Measurements from ENCODE around the gene ROCK2. TPM values are rescaled to one million over a fixed set of nuclear protein-coding genes. Genes with fewer than 3 reads are reported as not detected.

ROCK2 gene
- polyA plus RNA-seq, 1 of the 3 experiments (the other 2 are of a cell fraction), result 4.2 TPM

DNA sequence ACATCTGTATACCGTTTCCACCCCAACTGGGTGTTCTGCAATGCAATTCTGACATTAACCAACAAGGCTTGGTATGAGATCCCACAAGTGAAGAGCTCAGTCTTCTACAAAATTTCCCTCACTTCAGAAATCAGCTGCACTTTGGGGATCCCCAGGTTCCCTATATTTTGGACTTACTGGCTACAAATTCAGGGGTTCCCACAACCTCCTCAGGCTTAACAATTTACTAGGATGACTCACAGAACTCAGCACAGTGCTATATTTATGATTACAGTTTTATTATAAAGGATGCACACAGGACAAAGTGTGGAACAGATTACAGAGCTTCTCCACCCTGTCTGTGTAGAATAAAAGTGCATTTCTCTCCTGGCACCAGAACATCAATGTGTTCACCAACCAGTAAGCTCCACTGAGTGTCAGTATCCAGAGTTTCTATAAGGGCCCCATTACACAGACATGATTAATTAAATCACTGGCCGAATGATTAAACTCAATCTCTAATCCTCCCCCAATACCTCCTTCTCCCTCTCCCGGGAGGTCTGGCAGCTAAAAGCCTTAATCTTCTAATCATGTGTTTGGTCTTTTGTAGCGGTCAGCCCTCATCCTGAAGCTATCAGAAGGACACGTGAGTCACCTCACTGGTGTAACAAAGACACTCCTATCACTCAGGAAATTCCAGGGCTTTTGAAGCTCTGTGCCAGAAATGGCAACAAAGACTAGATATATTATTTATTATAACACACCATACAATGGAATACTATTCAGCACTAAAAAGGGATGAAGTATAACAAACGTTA, 104.6 kb downstream of the ROCK2 start:
- no peak overlapping the region for H2AFZ ChIP-seq (ENCODE audit: low read depth)
- ChIA-PET CTCF (interaction anchor here (1.0 to 2.5 kb wide), 5 partner anchors 86 to 407 kb away, joined by 3 to 11 read pairs (median 4); no protein-coding TSS in a partner anchor), POLR2A (no interaction called here)
- H3K27me3 ChIP-seq (ENCODE audit: insufficient read depth), result no peaks in the 10 kb centered on the region
- WGBS (ENCODE audit: low lambda C conversion rate), result 57% methylated on average over 6 of the region's 6 CpGs
- no peak overlapping the region for H3K9ac ChIP-seq
- no peak for TF ChIP-seq EP300 (IDR thresholded peaks at IDR 0.05; ENCODE audit: borderline replicate concordance in 1 of 2, low read depth in 1 of 2, low read length in 1 of 2)
- TF ChIP-seq JUND (IDR thresholded peaks at IDR 0.05), result 0 out of 2 replicates have a peak, but pooled peaks have one; percentile 21
- peak; percentile 29; the same call in 1 of the 2 replicates for TF ChIP-seq TCF12 (IDR thresholded peaks at IDR 0.05)
- peaks cover 0 to 16% of the 10 kb centered on the region in 2 experiments for H3K36me3 ChIP-seq (replicated peaks in 1 of 2; ENCODE audit: control insufficient read depth in 1 of 2, insufficient read depth in 2 of 2, low read length in 1 of 2)
- no peak overlapping the region for H3K4me2 ChIP-seq
- no peak overlapping the region for H3K4me3 ChIP-seq (ENCODE audit: low read depth in 2 of 2, low read length in 1 of 2)
- H3K9me2 ChIP-seq, result no peaks in the 10 kb centered on the region
- peaks cover 20% of the 10 kb centered on the region for H3F3A ChIP-seq (replicated peaks; ENCODE audit: insufficient read depth)
- H4K20me1 ChIP-seq (ENCODE audit: insufficient read depth), result no peaks in the 10 kb centered on the region
- no peaks in the 10 kb centered on the region for H3K9me3 ChIP-seq
- DNase-seq, result no peak
- H3K79me2 ChIP-seq (ENCODE audit: insufficient read depth), result peaks cover 82% of the 10 kb centered on the region
- H3K27ac ChIP-seq (ENCODE audit: low read depth in 2 of 2, low read length in 1 of 2), result peak overlapping the region in 1 of 2 experiments; percentile 7; a peak in 1 of 4 replicates
- no peaks in the 10 kb centered on the region for H3K4me1 ChIP-seq (ENCODE audit: control insufficient read depth in 1 of 2, insufficient read depth in 2 of 2, low read depth in 1 of 2, low read length in 1 of 2)

DNA sequence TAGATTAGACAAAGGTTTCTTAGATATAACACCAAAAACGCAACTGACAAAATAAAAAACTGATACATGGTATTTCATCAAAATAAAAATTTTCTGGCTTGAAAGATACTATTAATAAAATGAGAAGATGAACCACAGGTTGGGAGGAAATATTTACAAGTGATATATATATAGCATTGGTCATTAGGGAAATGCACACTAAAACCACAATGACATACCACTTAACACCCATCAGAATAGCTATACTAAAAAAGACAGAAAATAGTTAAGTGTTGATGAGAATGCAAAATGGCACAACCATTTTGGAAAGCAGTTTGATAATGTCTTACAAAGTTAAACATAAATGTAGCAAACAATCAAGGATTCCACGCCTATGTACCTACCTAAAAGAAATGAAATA, 105.3 kb downstream of the ROCK2 start:
- 98% methylated on average over 2 of the region's 2 CpGs for WGBS (ENCODE audit: low lambda C conversion rate)
- H3K4me2 ChIP-seq, result no peak overlapping the region
- no peak for DNase-seq
- H3K36me3 ChIP-seq (replicated peaks in 1 of 2; ENCODE audit: control insufficient read depth in 1 of 2, insufficient read depth in 2 of 2, low read length in 1 of 2), result peaks cover 0 to 16% of the 10 kb centered on the region in 2 experiments
- peaks cover 25% of the 10 kb centered on the region for H3F3A ChIP-seq (replicated peaks; ENCODE audit: insufficient read depth)
- no peaks in the 10 kb centered on the region for H3K9me3 ChIP-seq
- H4K20me1 ChIP-seq (ENCODE audit: insufficient read depth), result no peaks in the 10 kb centered on the region
- ChIA-PET POLR2A (no interaction called here), CTCF (interaction anchor here (0.9 to 2.5 kb wide), 5 partner anchors 11 to 407 kb away, joined by 3 to 11 read pairs (median 4); no protein-coding TSS in a partner anchor)
- no peak overlapping the region for H3K27ac ChIP-seq (ENCODE audit: low read depth in 2 of 2, low read length in 1 of 2)
- no peaks in the 10 kb centered on the region for H3K9me2 ChIP-seq
- TF ChIP-seq NRF1 (IDR thresholded peaks at IDR 0.05; ENCODE audit: low read depth, low read length), result no peak
- no peak for TF ChIP-seq FOSL2 (IDR thresholded peaks at IDR 0.05; ENCODE audit: borderline replicate concordance, low read depth)
- TF ChIP-seq, protein P1, sequence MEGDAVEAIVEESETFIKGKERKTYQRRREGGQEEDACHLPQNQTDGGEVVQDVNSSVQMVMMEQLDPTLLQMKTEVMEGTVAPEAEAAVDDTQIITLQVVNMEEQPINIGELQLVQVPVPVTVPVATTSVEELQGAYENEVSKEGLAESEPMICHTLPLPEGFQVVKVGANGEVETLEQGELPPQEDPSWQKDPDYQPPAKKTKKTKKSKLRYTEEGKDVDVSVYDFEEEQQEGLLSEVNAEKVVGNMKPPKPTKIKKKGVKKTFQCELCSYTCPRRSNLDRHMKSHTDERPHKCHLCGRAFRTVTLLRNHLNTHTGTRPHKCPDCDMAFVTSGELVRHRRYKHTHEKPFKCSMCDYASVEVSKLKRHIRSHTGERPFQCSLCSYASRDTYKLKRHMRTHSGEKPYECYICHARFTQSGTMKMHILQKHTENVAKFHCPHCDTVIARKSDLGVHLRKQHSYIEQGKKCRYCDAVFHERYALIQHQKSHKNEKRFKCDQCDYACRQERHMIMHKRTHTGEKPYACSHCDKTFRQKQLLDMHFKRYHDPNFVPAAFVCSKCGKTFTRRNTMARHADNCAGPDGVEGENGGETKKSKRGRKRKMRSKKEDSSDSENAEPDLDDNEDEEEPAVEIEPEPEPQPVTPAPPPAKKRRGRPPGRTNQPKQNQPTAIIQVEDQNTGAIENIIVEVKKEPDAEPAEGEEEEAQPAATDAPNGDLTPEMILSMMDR (IDR thresholded peaks at IDR 0.05), result no peak
- TF ChIP-seq, protein P2, sequence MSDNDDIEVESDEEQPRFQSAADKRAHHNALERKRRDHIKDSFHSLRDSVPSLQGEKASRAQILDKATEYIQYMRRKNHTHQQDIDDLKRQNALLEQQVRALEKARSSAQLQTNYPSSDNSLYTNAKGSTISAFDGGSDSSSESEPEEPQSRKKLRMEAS (IDR thresholded peaks at IDR 0.05; ENCODE audit: low read depth), result no peak
- no peak for TF ChIP-seq EP300 (IDR thresholded peaks at IDR 0.05; ENCODE audit: borderline replicate concordance in 1 of 2, low read depth in 1 of 2, low read length in 1 of 2)
- no peak for TF ChIP-seq MEF2A (IDR thresholded peaks at IDR 0.05; ENCODE audit: borderline replicate concordance, low read depth)
- no peak for TF ChIP-seq SMC3 (IDR thresholded peaks at IDR 0.05; ENCODE audit: low read depth, low read length)
- TF ChIP-seq, protein P3, sequence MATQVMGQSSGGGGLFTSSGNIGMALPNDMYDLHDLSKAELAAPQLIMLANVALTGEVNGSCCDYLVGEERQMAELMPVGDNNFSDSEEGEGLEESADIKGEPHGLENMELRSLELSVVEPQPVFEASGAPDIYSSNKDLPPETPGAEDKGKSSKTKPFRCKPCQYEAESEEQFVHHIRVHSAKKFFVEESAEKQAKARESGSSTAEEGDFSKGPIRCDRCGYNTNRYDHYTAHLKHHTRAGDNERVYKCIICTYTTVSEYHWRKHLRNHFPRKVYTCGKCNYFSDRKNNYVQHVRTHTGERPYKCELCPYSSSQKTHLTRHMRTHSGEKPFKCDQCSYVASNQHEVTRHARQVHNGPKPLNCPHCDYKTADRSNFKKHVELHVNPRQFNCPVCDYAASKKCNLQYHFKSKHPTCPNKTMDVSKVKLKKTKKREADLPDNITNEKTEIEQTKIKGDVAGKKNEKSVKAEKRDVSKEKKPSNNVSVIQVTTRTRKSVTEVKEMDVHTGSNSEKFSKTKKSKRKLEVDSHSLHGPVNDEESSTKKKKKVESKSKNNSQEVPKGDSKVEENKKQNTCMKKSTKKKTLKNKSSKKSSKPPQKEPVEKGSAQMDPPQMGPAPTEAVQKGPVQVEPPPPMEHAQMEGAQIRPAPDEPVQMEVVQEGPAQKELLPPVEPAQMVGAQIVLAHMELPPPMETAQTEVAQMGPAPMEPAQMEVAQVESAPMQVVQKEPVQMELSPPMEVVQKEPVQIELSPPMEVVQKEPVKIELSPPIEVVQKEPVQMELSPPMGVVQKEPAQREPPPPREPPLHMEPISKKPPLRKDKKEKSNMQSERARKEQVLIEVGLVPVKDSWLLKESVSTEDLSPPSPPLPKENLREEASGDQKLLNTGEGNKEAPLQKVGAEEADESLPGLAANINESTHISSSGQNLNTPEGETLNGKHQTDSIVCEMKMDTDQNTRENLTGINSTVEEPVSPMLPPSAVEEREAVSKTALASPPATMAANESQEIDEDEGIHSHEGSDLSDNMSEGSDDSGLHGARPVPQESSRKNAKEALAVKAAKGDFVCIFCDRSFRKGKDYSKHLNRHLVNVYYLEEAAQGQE (IDR thresholded peaks at IDR 0.05; ENCODE audit: low read depth, low read length), result no peak
- TF ChIP-seq NFIC (IDR thresholded peaks at IDR 0.05; ENCODE audit: borderline replicate concordance), result no peak
- no peak for TF ChIP-seq RXRA (IDR thresholded peaks at IDR 0.05; ENCODE audit: borderline replicate concordance, low read depth)
- TF ChIP-seq TAF1 (IDR thresholded peaks at IDR 0.05; ENCODE audit: borderline replicate concordance, low read depth, low read length), result no peak
- TF ChIP-seq GATA2 (CRISPR knock-in tag; IDR thresholded peaks at IDR 0.05), result no peak
- no peak for TF ChIP-seq RCOR1 (IDR thresholded peaks at IDR 0.05; ENCODE audit: low read length)
- TF ChIP-seq JUND (IDR thresholded peaks at IDR 0.05), result no peak
- TF ChIP-seq RFX5 (IDR thresholded peaks at IDR 0.05; ENCODE audit: low read length), result no peak
- TF ChIP-seq SIN3A (IDR thresholded peaks at IDR 0.05; ENCODE audit: borderline replicate concordance, low read depth, low read length), result no peak
- no peak for TF ChIP-seq FOXM1 (IDR thresholded peaks at IDR 0.05; ENCODE audit: low read depth)
- TF ChIP-seq RAD21 (IDR thresholded peaks at IDR 0.05; ENCODE audit: low read length), result no peak
- no peak for TF ChIP-seq TEAD4 (IDR thresholded peaks at IDR 0.05; ENCODE audit: borderline replicate concordance, insufficient read depth)
- no peak for TF ChIP-seq MXI1 (IDR thresholded peaks at IDR 0.05; ENCODE audit: low read depth, low read length)
- no peaks in the 10 kb centered on the region for H3K27me3 ChIP-seq (ENCODE audit: insufficient read depth)
- peaks cover 75% of the 10 kb centered on the region for H3K79me2 ChIP-seq (ENCODE audit: insufficient read depth)
- H3K4me3 ChIP-seq (ENCODE audit: low read depth in 2 of 2, low read length in 1 of 2), result no peak overlapping the region
- H3K4me1 ChIP-seq (ENCODE audit: control insufficient read depth in 1 of 2, insufficient read depth in 2 of 2, low read depth in 1 of 2, low read length in 1 of 2), result no peaks in the 10 kb centered on the region
- no peak overlapping the region for H3K9ac ChIP-seq
- no peak overlapping the region for H2AFZ ChIP-seq (ENCODE audit: low read depth)

Data from SK-N-SH (cell line).